ENCODE measurements around the gene CYP3A7. TPM values are rescaled to one million over a fixed set of nuclear protein-coding genes. Genes with fewer than 3 reads are reported as not detected.
A peak's percentile ranks its signal among the peaks of the same experiment; 100 is the strongest.
"Not testable (repeated sequence)": the region's sequence is repeated elsewhere in the genome, so short reads cannot be mapped to it uniquely, and the experiment has no call there.

CYP3A7 gene
- total RNA-seq, 2 donors from 2014 or later: not detected

DNA sequence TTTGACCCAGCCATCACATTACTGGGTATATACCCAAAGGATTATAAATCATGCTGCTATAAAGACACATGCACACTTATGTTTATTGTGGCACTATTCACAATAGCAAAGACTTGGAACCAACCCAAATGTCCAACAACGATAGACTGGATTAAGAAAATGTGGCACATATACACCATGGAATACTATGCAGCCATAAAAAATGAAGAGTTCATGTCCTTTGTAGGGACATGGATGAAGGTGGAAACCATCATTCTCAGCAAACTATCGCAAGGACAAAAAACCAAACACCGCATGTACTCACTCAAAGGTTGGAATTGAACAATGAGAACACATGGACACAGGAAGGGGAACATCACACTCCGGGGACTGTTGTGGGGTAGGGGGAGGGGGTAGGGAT, 44.1 kb downstream of the CYP3A7 start:
- H3K4me1 Mint-ChIP-seq (ENCODE audit: low read depth): peaks cover 12% of the 10 kb centered on the region
- not testable (repeated sequence) for ATAC-seq (replicated peaks in 1 of 2); H3K27me3 Mint-ChIP-seq (ENCODE audit: low read depth); H3K27ac Mint-ChIP-seq; DNase-seq; H3K9me3 Mint-ChIP-seq; H3K36me3 Mint-ChIP-seq (ENCODE audit: insufficient read depth in 2 of 2); H3K4me3 Mint-ChIP-seq

DNA sequence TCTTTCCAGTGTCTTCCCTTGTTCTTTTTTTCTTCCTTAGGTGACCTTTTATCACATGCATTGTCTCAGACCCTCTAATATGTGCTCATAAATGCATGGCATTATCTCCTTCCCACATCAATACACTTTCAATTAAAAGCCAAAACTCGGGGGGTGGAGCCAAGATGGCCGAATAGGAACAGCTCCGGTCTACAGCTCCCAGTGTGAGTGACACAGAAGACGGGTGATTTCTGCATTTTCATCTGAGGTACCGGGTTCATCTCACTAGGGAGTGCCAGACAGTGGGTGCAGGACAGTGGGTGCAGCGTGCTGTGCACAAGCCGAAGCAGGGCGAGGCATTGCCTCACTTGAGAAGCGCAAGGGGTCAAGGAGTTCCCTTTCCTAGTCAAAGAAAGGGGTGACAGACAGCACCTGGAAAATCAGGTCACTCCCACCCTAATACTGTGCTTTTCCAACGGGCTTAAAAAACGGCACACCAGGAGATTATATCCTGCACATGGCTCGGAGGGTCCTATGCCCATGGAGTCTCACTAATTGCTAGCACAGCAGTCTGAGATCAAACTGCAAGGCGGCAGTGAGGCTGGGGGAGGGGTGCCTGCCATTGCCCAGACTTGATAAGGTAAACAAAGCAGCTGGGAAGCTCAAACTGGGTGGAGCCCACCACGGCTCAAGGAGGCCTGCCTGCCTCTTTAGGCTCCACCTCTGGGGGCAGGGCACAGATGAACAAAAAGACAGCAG, 49.0 kb downstream of the CYP3A7 start:
- not testable (repeated sequence) for H3K27me3 Mint-ChIP-seq (ENCODE audit: low read depth); H3K36me3 Mint-ChIP-seq (ENCODE audit: insufficient read depth in 2 of 2); H3K4me3 Mint-ChIP-seq; ATAC-seq (replicated peaks in 1 of 2); DNase-seq; H3K27ac Mint-ChIP-seq; H3K9me3 Mint-ChIP-seq; H3K4me1 Mint-ChIP-seq (ENCODE audit: low read depth)

- Mint-ChIP-seq H3K27me3 (ENCODE audit: low read depth) (no peaks in the 10 kb centered on the region), H3K4me1 (ENCODE audit: low read depth) (no peaks in the 10 kb centered on the region), H3K9me3 (peaks cover 0 to 3% of the 10 kb centered on the region in 2 donors), H3K4me3 (no peak overlapping the region), H3K27ac (no peak overlapping the region), H3K36me3 (ENCODE audit: insufficient read depth in 2 of 2) (peaks cover 4 to 5% of the 10 kb centered on the region in 2 donors)
- DNase-seq (no peak), ATAC-seq (replicated peaks in 1 of 2) (no peak)
Observed at GRCh38 chr7:99685129-99685758, 49.8 kb downstream of the CYP3A7 start.

DNA sequence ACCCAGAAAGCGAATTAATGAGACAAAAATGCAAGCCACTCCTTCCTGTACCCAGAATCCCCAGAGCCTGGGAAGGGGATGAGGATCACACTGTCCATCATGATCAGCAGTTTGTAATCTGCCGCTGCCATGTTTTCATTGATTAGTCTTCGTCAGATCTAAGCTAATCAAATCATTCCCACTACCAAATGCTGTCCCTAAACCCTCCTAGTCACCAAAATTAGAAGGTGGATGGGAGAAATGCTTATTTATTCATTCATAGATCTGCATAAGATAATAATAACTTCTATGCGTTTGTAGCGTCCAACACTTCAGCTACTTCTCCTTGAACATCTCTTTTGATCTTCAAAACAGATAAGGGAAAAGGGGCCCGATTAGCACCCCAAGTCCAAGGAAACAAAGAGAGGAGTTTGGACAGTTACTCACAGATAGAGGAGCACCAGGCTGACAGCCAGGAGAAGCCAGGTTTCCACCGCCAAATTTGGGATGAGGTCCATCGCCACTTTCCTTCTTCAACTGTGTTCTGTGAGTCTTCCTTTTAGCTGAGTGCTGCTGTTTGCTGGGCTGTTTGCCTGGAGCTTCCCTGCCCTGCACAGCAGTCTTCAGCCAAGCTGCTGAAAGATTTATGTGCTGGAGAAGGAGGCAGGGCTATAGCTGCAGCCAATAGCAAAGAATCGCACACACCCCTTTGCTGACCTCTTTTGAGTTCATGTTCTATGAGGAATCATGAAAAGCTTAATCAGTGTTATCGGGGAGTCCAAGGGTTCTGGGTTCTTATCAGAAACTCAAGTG, 55.4 kb downstream of the CYP3A7 start, which contains the start of gene CYP3A5:
CYP3A5 (minus strand) TSS at position 597 of the 792 bp plus-strand sequence; CDS start at position 497, 100 bp downstream.
- no peak for ATAC-seq (replicated peaks in 1 of 2)
- no peak within 1 kb of the TSS for H3K4me3 Mint-ChIP-seq
- no peak for DNase-seq
- peaks cover 0 to 2% of the 10 kb centered on the region in 2 donors for H3K36me3 Mint-ChIP-seq (ENCODE audit: insufficient read depth in 2 of 2)
- H3K9me3 Mint-ChIP-seq: peaks cover 0 to 2% of the 10 kb centered on the region in 2 donors
- no peak within 1 kb of the TSS for H3K27ac Mint-ChIP-seq
- no peaks in the 10 kb centered on the region for H3K27me3 Mint-ChIP-seq (ENCODE audit: low read depth)
- H3K4me1 Mint-ChIP-seq (ENCODE audit: low read depth): peaks cover 24% of the 10 kb centered on the region

GRCh38 chr7:99679032-99679399, 56.0 kb downstream of the CYP3A7 start:
- ATAC-seq (replicated peaks in 1 of 2) (no peak), DNase-seq (no peak)
- Mint-ChIP-seq H3K4me3 (no peak overlapping the region), H3K4me1 (ENCODE audit: low read depth) (peaks cover 29% of the 10 kb centered on the region), H3K27me3 (ENCODE audit: low read depth) (no peaks in the 10 kb centered on the region), H3K27ac (no peak overlapping the region), H3K9me3 (peaks cover 0 to 2% of the 10 kb centered on the region in 2 donors), H3K36me3 (ENCODE audit: insufficient read depth in 2 of 2) (peaks cover 0 to 2% of the 10 kb centered on the region in 2 donors)

GRCh38 chr7:99677648-99678045, 57.3 kb downstream of the CYP3A7 start:
- Mint-ChIP-seq H3K4me1 (ENCODE audit: low read depth) (peaks cover 29% of the 10 kb centered on the region), H3K36me3 (ENCODE audit: insufficient read depth in 2 of 2) (peaks cover 0 to 2% of the 10 kb centered on the region in 2 donors), H3K9me3 (peaks cover 0 to 2% of the 10 kb centered on the region in 2 donors), H3K27ac (no peak overlapping the region), H3K4me3 (no peak overlapping the region), H3K27me3 (ENCODE audit: low read depth) (no peaks in the 10 kb centered on the region)
- DNase-seq (no peak), ATAC-seq (replicated peaks in 1 of 2) (no peak)

GRCh38 chr7:99677013-99677647, 57.9 kb downstream of the CYP3A7 start:
- Mint-ChIP-seq H3K27me3 (ENCODE audit: low read depth) (no peaks in the 10 kb centered on the region), H3K4me3 (no peak overlapping the region), H3K36me3 (ENCODE audit: insufficient read depth in 2 of 2) (peaks cover 0 to 2% of the 10 kb centered on the region in 2 donors), H3K27ac (no peak overlapping the region), H3K4me1 (ENCODE audit: low read depth) (peaks cover 29% of the 10 kb centered on the region), H3K9me3 (peaks cover 0 to 2% of the 10 kb centered on the region in 2 donors)
- DNase-seq (no peak), ATAC-seq (replicated peaks in 1 of 2) (no peak)

DNA sequence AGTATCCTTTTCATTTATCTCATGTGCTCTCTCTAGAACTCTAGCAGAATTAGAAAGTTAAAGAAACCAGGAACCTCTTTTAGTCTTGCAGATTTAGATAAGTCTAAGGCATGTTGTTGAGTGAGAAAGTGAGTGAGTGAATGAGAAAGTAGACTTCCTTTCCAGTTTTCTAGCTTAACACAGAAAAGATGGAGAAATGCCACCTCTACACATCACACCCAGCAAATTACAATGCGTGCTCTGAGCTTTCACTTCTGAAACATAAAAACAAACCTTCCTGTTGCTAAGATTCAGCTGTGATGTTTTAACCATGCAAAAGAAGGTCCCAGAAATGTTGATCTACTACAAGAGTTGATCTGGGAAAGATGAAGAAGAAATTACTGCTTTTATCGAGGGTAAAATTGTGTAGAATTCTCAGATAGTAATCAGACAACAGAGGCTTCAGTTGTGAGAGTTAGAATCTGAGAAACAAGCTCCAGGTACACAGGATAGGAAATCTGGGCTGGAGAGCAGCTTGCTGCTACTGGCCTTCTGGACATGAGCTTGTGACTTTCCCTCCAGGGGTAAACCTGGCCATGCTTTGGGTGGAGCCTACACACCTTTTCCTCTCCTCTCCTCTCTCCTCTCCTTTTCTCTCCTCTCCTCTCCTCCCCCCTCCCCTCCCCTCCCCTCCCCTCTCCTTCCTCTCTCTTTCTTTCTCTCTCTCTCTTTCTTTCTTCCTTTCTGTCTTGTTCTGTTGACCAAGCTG, 59.8 kb downstream of the CYP3A7 start:
- ATAC-seq (replicated peaks in 1 of 2): peak in 1 of 2 donors; percentile 60
- Mint-ChIP-seq H3K36me3 (ENCODE audit: insufficient read depth in 2 of 2) (peaks cover 0 to 2% of the 10 kb centered on the region in 2 donors), H3K27me3 (ENCODE audit: low read depth) (no peaks in the 10 kb centered on the region), H3K4me3 (peak overlapping the region; percentile 49 to 52), H3K9me3 (peaks cover 0 to 2% of the 10 kb centered on the region in 2 donors), H3K27ac (peak overlapping the region; percentile 85), H3K4me1 (ENCODE audit: low read depth) (peaks cover 29% of the 10 kb centered on the region)
- no peak for DNase-seq

- Mint-ChIP-seq H3K27ac (no peak overlapping the region), H3K27me3 (ENCODE audit: low read depth) (no peaks in the 10 kb centered on the region), H3K4me3 (no peak overlapping the region), H3K9me3 (peaks cover 0 to 2% of the 10 kb centered on the region in 2 donors), H3K4me1 (ENCODE audit: low read depth) (peaks cover 21% of the 10 kb centered on the region), H3K36me3 (ENCODE audit: insufficient read depth in 2 of 2) (peaks cover 0 to 7% of the 10 kb centered on the region in 2 donors)
- no peak for ATAC-seq (replicated peaks in 1 of 2)
- no peak for DNase-seq
Observed at GRCh38 chr7:99672573-99672972, 62.4 kb downstream of the CYP3A7 start.

- Mint-ChIP-seq H3K36me3 (ENCODE audit: insufficient read depth in 2 of 2) (peaks cover 0 to 5% of the 10 kb centered on the region in 2 donors), H3K27me3 (ENCODE audit: low read depth) (no peaks in the 10 kb centered on the region), H3K4me3 (no peak overlapping the region), H3K4me1 (ENCODE audit: low read depth) (peaks cover 18% of the 10 kb centered on the region), H3K9me3 (no peaks in the 10 kb centered on the region), H3K27ac (no peak overlapping the region)
- ATAC-seq (replicated peaks in 1 of 2) (no peak), DNase-seq (no peak)
Observed at GRCh38 chr7:99669782-99670181, 65.2 kb downstream of the CYP3A7 start.

DNA sequence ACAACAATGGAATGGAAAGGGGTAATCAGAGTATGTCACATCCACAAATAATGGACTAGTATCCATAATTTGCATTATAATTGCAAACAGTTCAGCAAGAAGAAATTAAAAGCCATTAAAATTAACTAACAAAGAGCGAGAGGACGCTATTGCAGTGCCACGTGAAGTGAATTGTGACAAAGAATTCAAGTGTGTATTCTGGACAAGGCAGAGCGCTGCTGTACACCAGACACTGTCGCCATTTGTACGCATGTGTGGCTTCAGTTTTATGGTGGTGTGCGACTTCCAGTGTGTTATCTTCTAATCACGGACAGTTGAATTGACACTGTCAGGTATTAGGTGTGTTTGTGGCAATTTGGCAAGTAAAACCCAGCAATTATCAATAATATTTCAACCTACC, 66.5 kb downstream of the CYP3A7 start:
- DNase-seq (no peak), ATAC-seq (replicated peaks in 1 of 2) (no peak)
- H3K27me3 Mint-ChIP-seq (ENCODE audit: low read depth): no peaks in the 10 kb centered on the region

DNA sequence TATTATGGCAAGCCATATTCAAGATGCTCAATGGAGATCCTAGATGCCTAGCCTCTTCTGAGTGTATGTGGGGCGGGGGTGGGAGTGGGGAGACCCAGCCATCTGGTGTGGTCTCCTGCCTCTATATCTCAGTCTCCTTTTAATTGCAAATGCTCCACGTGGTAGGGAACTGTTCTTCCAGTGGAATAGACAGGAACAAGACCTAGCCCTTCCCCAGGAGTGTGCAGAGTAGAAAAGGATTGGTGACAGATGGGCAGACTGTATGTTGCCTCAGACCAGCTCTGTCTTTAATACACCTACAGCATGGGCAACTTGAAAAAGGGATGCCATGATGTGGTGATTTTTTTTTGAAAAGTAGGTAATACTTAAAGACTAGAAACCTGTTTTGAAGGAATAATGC, 67.8 kb downstream of the CYP3A7 start:
- Mint-ChIP-seq H3K9me3 (no peaks in the 10 kb centered on the region), H3K4me1 (ENCODE audit: low read depth) (peaks cover 18% of the 10 kb centered on the region)

More for the DNA sequence above, 66.5 kb downstream of the CYP3A7 start:
- Mint-ChIP-seq H3K36me3 (ENCODE audit: insufficient read depth in 2 of 2) (peaks cover 0 to 13% of the 10 kb centered on the region in 2 donors), H3K9me3 (no peaks in the 10 kb centered on the region), H3K27ac (no peak overlapping the region), H3K4me1 (ENCODE audit: low read depth) (peaks cover 18% of the 10 kb centered on the region), H3K4me3 (no peak overlapping the region)

More for the DNA sequence above, 67.8 kb downstream of the CYP3A7 start:
- H3K27ac Mint-ChIP-seq: no peak overlapping the region
- H3K36me3 Mint-ChIP-seq (ENCODE audit: insufficient read depth in 2 of 2): peaks cover 0 to 15% of the 10 kb centered on the region in 2 donors
- ATAC-seq (replicated peaks in 1 of 2) (no peak), DNase-seq (no peak)
- H3K4me3 Mint-ChIP-seq: no peak overlapping the region
- no peaks in the 10 kb centered on the region for H3K27me3 Mint-ChIP-seq (ENCODE audit: low read depth)

All from activated T-cell treated with anti-CD3 and anti-CD28 coated beads, Interleukin-2, amount 50 U/mL, for 72 hours (primary cell).